Sigmoid colon (tissue), 4 donors: ENCODE results near the gene SAT1.

ENCODE experiments used
- CTCF ChIP-seq, 4 experiments: fragments of 450-650 bp in 3 of 4; fragments of 200-600 bp in 1 of 4; IDR thresholded peaks; one replicate each; pipeline ENCODE4 v1.5.1; 2016 to 2019; ENCODE audit warnings: antibody characterized with exemption in 4 of 4, mild to moderate bottlenecking in 3 of 4, moderate library complexity in 2 of 4
- POLR2AphosphoS5 ChIP-seq, 4 donors: sonication (generic); formaldehyde crosslinking; IDR thresholded peaks; one replicate each; pipeline ENCODE4 v1.6.1; 2017; ENCODE audit warnings: antibody characterized with exemption in 4 of 4

GRCh38 chrX:23736030-23736429 is 46.9 kb upstream of the SAT1 start:
- TF ChIP-seq CTCF (IDR thresholded peaks at IDR 0.05) = no peak
- TF ChIP-seq POLR2AphosphoS5 (IDR thresholded peaks at IDR 0.05) = no peak
